ENCODE measurements around the gene CSMD2.

Gene CSMD2

DNA sequence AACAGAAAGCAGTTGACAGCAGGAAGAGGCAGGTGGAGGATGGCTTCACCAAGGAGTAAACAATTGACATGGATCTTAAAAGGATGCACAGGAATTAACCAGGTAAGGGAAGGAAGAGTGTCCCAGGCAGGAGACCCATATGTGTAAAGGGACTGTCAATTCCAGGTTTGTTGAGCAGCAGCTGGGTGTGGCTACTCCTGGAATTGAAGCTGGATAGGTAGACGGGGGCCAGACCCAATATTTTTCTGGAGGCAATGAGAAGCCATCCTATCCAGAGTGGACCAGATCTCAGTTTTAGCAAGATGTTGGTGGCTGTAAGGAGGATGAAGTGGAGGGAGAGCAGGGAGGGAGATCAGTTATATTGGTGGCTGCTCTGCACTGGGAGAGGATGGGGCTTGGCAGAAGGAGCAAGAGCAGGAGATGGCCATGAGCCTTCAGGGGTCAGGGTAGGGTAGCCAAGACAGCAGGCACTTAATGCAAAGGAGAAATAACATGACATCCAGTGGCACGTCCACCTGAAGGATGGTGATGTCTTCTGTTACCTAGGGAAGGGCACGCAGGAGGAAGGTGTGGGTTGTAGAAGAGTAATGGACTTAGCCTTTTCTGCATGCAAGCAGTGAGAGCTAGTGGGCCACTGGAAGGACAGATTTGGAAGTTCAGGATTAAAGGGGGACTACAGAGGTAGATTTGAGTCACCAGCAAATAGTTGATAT, 447.9 kb downstream of the CSMD2 start:
- no peak for DNase-seq (ENCODE audit: low read depth in 2 of 2)

DNA sequence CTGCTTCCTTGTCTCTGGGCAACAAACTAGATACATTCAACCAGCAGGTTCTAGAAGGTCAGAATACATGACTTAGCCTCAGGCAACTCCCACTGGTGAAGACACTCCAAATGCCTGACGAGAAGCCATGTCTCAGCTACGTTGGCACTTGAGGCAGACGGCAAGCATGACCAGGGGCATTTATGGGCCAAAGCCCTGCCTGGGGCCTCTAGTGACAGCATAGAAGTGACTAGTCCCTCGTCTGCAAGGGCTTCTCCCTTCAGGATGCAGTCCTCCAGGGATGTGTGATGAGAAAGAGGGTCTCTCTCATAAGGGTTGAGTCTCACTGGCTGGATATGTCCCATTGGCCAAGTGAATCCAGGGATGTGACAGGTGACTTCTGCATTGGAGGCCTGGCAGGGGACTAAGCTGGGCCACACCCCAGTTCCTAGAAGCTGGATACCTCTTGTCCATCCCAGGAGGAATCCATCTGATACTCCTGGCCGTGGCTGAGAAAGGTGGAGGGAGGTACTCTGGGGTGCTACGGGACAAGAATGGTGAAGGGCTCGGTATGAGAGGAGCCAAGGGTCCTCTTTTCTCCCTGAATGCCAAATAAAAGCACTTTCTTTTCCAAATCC, 449.7 kb downstream of the CSMD2 start:
- no peak for DNase-seq (ENCODE audit: low read depth in 2 of 2)

DNA sequence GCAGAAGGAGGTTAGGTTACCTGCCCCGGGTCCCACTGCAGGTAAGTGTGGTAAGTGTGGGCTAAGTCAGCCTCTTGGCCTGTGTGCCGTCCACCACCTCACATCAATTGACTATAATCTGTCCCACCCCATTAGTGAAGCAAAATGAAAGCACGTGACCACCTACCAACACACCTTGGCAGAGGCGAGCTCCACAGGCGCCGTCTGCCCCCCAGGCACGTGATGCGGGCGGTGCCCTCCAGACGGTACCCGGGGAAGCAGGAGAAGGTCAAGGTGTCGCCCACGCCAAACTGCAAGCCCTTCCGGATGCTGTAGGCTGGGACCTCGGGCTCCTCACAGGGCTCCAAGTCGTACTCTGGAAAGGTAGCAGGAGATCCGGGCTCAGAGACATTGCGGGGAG, 450.6 kb downstream of the CSMD2 start:
- no peak for DNase-seq (ENCODE audit: low read depth in 2 of 2)

DNA sequence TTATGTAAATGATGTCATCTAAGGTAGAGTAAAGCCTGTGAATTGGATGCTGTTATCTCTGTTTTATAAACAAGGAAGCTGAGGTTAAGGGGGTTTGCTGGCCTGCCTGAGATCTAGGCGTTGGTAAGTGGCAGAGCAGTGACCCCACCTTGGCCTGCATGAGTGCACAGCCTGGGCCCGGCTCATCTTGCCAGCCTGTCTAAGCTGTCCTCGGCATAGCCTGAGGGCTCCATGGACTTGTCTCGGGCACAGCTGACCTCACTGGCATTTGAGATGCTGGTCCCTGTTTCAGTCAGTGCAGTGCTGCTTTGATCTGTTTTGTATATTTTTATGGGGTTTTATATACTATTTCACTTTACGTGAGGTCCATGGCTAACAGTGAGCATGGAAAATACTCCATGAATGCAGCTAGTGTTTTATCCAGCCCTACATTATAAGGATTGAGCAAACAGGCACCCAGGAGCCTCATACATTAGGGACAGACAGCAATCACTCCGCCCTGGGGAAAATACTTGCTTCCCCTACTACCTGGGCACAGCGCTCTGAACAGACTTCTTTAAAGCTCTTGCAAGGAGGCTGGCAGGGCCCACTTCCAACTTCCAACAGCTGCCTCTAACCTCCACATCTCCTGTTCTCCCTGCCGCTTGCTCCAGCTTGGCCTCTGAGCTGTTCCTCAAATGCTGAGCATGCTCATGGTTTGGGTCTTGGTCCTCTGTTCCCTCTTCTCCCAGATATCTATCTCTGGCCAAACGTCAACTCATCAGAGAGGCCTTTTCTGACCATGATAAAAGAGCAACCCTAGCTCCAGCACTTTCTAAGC, 451.8 kb downstream of the CSMD2 start:
- no peak for DNase-seq (ENCODE audit: low read depth in 2 of 2)

DNA sequence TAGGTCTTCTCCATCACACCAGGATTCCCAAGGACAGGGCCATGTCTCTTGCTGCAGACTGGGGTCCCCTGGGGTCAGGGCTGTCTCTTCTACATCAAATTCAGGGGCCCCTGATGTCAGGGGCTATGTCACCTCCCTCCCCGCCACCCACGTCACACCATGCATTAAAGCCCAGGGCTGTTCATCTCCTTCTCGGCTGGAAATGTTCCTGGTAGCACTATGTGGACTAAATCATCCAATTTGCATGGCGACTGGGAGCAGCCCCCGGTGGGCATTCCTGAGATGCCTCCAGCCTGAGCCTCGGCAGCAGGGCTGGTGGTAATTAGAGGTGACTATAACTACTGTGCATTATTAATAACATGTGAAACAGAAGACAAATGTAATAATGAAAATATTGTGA, 452.8 kb downstream of the CSMD2 start:
- no peak for DNase-seq (ENCODE audit: low read depth in 2 of 2)

DNA sequence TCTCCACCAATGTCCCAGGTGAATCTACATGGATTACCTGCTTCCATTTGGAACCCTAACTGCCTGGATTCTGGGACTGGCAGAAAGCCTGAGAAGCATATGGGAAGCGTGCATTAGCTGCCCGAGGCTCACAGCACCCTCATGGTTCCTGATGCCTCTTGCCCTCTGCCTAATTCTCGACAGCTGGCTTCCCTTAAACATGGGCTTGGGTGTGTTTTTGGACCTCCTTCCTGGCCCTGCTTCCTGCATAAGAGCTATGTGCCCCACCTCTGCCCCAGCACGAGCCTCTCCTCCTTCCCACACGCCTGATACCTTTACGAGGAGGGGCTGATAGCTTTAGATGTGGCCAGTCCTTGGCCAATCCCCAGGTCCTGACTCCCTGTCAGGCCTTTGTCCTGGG, 453.5 kb downstream of the CSMD2 start:
- DNase-seq (ENCODE audit: low read depth in 2 of 2), result no peak

DNA sequence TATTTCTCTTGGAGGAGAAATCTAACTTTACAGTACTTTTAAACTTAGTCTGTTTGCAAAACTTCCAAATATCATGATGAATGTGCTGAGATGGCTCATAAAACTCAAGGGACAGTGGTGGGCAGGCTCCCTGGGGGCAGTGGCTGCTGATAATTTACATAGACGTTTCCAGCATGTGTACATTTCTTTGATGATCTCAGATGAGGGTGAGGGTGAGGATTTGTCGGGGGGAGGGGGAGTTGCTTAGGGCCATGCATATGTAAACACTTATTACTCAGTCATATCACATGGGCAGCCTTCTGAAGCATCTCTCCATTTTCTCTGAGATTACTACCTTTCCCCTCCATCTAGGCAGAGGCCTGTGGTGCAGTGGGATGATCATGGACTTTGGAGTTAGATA, 454.1 kb downstream of the CSMD2 start:
- no peak for DNase-seq (ENCODE audit: low read depth in 2 of 2)

DNA sequence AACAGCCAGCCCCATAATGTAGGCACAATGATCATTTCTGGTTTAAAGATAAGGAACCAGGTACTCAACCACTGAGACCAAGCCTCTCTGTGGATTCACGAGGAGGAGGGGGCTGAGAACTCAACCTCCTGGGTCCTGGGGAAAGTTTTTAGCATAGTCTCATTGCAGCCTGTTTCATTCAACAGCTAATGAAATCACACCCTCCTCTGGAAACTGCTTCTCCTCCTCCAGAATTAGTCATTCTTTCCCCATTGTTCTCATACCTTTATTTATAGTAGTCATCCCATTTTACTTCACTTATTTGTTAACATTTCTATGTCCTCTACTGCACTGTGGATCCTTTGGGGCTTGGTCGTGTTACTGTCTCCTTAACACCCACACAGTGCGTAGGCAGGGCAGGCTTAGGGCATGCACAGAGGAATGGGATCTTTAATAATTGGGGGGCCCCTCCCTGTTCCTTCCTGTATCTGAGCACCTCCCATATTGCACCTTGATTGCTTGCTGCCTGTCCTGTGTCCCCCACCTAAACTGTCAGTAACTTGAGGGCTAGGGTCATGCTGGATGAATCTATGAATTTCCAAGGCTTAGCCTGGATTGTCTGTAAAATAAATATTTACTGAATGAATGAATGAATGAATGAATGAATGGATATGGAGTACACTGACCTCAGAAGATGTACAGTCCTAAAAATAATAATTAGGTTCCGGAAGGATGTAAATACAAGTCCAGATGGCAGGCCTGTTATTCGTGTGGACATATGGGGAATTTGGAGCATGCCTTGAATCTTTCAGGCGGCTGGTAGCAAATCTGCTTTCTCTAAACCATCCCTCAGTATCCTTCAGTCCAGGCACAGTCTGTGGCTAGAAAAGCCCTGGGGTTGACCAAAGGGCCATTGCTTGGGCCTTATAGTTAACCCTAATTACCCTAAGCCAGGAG, 455.0 kb downstream of the CSMD2 start:
- DNase-seq (ENCODE audit: low read depth in 2 of 2), result no peak

DNA sequence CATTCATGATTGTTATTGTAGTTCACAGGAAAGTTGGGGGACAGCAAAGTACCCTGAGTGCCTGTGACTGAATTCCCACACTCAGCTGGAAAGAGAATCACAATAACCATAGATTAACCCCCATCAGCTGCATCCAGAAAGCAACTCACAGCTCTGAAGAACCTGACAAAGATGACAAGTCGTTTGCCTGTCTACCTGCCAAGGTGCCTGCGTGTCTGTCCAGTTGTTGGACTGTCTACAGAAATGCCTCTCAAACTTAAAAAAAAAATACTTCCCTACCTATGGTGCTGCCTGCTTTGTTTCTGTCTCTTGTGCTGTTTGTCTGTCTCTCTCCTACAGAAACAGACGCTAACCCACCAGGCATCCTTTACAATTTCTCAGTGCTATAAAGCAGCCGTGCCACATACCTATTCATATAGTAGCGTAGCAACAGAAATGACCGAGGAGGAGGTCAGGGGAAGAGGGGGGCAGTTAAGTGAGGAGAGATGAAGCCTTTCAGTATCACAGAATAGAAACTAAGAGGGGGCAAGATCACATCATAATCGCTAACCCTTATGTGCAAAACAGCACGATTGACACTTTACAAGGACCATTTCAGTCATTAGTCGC, 455.8 kb downstream of the CSMD2 start:
- DNase-seq (ENCODE audit: low read depth in 2 of 2), result no peak

DNA sequence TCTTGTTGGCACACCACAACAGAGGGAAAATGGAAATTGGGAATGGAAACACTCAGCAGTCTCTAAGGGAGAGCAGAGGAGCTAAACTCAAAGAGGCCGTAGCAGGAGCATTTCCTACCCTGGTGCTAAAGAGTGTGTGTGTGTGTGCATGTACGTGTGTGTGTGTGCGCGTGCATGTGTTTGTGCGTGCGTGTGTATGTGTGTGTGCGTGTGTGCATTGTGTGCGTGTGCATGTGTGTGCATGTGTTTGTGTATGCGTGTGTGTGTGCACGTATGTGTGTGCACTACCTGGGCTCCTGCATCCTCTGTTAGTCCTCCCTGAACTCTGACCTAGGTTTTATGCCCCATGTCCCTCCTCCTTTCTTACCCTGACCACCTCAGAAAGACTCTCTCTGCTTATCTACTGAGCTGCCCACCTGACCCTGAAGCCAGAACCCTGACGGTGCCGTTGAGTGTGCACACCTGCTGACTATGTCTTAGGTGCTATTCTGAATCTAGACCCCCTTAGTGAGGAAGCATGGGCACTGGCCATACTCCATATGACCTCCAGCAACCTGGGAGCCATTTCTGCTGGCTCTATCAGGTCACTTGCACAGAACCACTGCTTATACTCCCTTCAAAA, 458.3 kb downstream of the CSMD2 start:
- DNase-seq (ENCODE audit: low read depth in 2 of 2), result no peak

DNA sequence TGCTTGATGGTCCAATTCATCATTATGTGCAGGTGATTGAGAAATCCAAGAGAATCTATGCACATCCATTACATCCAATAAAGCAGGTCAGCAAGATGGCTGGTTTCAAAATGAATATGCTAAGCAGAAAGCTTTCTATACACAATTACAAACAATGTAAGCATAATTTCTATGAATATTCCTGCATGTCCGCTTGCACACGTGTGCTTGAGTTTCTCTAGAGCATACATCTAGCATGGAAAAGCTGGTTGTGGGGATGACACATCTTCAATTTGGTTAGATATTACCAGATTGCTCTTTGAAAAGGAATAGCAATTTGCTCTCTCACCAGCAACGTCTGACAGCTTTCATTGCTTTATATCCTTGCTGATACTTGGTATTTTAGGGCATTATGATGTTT, 461.6 kb downstream of the CSMD2 start:
- no peak for DNase-seq (ENCODE audit: low read depth in 2 of 2)

DNA sequence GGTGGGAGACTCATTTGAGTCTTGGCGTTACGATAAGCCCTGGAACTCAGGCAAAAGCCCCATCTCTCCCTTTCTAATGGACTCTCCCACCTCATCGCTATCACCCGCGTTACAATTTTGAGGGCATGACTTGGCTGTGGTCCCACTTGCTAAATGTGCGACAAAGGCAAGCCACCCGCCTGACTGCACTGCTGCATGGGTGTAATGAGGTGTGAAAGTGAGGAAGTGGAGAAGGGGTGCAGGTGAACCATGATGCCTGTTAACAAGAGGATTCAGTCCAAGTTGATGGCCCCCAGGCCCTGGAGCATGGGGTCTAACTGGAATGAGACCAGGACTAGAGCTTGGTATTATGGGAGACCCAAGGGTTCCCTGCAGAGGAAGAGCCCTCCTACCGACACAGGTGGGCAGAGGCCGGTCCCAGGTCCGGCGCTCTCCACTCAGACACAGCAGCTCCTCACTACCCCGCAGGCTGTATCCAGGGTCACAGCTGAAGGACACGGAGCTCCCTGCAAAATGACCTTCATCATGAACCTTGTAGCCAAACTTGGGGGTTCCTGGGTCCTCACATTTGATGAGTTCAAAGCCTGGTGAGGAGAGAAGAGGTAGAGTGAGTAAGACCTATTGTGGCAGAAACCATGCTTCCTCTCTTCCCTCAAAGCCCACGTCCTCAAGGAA, 466.5 kb downstream of the CSMD2 start:
- no peak for DNase-seq (ENCODE audit: low read depth in 2 of 2)

DNA sequence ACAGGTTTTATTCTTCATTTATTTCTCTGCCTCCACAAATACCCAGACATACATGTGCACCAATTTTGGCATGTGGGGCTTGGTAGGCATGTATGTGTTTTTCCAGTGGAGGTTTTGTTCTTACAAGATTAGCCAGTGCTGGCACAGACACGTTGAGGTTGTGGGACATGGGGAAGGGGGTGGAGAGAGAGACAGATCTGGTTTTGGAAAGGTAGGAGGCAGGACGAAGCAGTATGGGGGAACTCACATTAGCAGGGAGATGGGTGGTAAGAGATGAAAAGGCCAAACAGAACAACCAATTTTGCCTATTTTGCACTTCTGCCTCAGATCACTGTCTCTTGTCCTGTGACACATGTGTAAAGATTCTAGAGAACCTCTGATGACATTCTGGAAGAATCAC, 467.2 kb downstream of the CSMD2 start:
- no peak for DNase-seq (ENCODE audit: low read depth in 2 of 2)

DNA sequence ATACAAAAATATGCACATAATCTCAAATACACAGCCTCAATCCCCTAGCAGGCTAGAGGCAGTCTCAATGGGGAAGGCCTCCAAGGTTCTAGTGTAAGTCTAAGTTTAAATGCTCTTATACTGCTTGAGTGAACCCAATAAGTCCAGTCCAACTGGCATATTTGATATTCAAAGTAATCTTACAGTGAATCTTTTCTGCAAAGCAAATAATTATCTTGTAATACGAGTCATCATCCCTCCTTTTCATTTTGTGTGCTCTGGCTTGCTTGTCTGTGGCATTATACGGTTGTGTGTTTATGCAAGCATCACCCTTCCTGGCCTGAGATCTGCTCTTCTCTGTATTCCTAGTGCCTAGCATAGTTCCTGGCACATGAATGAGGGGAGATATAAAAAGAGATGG, 468.1 kb downstream of the CSMD2 start:
- DNase-seq (ENCODE audit: low read depth in 2 of 2), result no peak

DNA sequence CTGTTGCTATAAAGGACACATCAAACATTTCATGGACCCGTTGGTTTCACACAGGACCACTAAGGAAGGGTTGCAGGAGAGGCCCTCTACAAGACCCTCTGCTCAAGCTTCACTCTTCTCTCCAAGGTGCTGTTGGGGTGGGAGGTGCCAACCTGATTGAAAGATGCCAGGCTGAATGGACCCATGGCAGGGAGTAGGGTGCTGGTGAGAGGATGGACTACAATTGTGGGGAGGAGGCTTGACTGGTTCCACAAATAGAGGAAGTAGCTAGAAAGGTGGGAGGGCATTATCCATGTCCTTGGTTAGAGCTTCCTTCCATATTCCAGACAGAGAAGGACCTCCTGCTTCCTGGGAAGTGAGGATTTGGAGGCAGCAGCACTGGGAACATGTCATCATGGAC, 468.7 kb downstream of the CSMD2 start:
- DNase-seq (ENCODE audit: low read depth in 2 of 2), result no peak

DNA sequence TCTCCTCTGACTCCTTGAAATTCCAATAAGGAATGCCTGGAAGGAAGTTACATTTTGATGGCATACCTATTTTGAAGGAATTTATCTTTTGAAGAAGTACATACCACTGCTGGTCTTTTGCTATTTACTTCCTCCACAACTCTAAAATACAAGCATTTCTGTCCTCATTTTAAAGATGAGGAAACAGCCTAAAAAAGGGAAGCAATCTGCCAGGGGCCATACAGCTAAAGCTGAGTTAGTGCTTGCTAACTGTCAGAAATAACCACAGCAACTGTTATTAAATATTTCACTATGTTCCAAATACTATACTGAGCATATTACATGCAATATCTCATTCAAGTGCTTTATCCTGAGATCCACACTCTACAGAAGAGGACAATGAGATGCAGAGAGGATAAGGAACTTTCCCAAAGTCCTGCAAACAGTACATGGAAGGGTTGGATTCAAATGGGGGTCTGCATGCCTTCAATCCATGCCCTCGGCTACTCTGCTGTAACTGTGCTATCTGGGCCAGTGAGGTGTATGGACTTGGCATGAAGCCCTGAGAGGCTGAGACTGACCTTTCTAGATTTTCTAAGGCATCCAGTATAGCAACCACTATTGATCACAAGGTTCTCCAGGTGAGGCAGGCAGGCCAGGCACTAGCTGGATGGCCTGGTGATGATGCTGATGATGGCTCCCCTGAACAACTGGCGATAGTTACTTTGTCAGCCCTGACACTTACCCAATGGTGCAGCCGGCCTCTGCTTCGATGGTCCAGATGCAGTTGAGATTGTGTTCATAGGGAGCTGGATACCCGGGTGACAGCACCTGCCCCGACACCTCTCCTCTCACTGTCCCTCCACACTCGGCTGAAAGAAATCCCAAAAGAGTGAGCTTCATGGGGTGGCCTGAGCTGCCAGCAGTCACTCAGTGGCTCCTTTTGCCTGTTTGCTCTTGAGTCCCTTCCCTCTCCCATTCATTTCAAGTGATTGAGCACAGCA, 472.5 kb downstream of the CSMD2 start:
- DNase-seq (ENCODE audit: low read depth in 2 of 2), result no peak

DNA sequence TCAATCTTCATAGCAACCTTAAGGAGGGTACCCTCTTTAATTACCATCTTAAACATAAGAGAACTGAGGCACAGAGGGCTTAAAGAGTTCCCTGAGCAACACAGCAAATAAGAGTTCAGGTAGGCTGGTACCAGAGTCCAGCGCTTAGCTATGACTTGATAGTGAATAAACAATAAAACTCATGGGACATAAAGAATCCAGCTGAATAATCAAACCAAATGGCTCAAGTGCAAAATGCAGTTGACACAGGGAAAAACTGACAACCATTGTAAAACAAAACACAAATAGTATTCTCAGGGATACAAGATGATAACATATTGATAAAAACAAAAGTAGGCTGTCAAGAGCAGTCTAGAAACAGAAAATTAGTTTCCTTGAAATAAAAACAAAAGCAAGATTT, 478.0 kb downstream of the CSMD2 start:
- DNase-seq (ENCODE audit: low read depth in 2 of 2), result no peak

DNA sequence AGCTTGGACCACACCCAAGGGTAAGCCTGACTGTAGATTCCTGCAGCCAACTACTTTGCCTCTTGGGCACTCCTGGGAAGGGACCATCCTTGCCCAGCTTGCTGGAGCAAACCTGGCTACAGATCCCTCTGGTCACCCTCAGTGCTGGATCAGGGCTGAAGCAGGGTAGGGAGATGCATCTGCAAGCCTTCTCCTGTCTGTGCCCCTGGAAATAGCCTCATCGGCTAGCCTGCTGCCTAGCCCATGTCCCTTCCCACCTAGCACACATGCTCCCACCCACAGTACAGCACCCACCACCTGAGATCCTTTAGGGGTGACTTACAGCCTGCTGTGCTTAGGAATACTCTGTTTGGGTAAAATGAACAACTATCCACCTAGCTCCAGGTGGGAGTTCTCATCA, 478.5 kb downstream of the CSMD2 start:
- DNase-seq (ENCODE audit: low read depth in 2 of 2), result no peak

DNA sequence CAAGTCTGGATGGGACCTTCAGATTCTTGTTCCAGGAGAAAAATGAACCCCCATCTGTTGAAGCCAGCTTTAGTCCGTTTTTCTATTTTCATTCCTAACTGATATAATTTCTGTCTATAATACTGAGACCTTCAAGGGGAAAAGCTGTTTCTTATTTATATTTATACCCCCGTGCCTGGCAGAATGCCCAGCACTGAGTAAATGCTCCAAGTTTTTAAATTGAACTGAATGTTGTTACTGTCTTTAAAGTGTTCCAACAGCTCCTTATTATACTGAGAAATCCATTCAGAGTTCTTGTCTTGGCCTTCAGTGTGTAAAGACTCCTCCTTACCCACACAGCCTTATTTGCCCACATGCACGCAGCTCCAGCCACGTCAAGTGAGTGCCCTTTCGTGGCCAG, 479.8 kb downstream of the CSMD2 start:
- no peak for DNase-seq (ENCODE audit: low read depth in 2 of 2)

Measured in activated CD8-positive, alpha-beta memory T cell treated with anti-CD3 and anti-CD28 coated beads for 4 hours (primary cell).